Stimulated activated naive B cell treated with anti-CD40 and anti-IgM and Interleukin-4, amounts not matched to agents 10 μg/mL and 1 μg/mL and 100 μg/mL, for 72 hours (primary cell): ENCODE data around the gene HHIP.

Source experiments
- ATAC-seq, 2 donors: fragments of 150-1000 bp; cut with Tn5 transposase; replicated peaks; 2 replicates each; pipeline ENCODE4 v1.10.0; 2021; ENCODE audit warnings: moderate library complexity in 1 of 2
- DNase-seq: peaks from one replicate; pipeline ENCODE4 v3.0.0; 2021
- H3K27ac Mint-ChIP-seq: one replicate; pipeline ENCODE4 v1.8.0; 2022; ENCODE audit warnings: mild to moderate bottlenecking, mixed read lengths
- H3K27me3 Mint-ChIP-seq, 2 donors: one replicate each; pipeline ENCODE4 v1.8.0; 2022; ENCODE audit warnings: mixed read lengths in 2 of 2
- H3K36me3 Mint-ChIP-seq, 2 donors: one replicate each; pipeline ENCODE4 v1.8.0; 2022; ENCODE audit warnings: mixed read lengths in 2 of 2, mild to moderate bottlenecking in 1 of 2
- H3K4me1 Mint-ChIP-seq, 2 donors: one replicate each; pipeline ENCODE4 v1.8.0; 2022; ENCODE audit warnings: mixed read lengths in 2 of 2, mild to moderate bottlenecking in 1 of 2
- H3K4me3 Mint-ChIP-seq, 2 donors: one replicate each; pipeline ENCODE4 v1.8.0; 2022; ENCODE audit warnings: mild to moderate bottlenecking in 2 of 2, mixed read lengths in 2 of 2, moderate library complexity in 1 of 2
- H3K9me3 Mint-ChIP-seq, 2 donors: one replicate each; pipeline ENCODE4 v1.8.0; 2022; ENCODE audit warnings: mixed read lengths in 2 of 2, mild to moderate bottlenecking in 1 of 2

Gene HHIP

DNA sequence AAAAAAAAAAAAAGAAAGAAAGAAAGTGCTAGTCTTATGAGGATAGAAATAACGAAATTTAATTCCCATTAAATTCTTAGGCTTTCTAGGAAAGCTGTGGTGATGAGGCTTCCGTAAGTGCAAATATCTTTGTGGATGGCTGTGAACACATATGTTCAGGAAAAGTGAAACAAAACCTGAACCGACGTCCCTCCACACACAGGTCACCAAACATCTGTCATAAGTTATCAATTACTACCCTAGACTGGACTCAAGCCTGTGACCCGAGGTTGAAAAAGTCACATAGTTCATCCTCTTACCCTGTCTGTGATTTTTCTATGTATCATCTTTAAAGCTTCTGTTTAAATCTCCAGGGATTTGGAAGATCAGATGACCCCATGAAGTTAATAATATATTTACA, 24.8 kb downstream of the HHIP start:
- Mint-ChIP-seq H3K36me3 (no peaks in the 10 kb centered on the region), H3K27me3 (no peaks in the 10 kb centered on the region), H3K27ac (no peak overlapping the region), H3K9me3 (no peaks in the 10 kb centered on the region), H3K4me1 (no peaks in the 10 kb centered on the region), H3K4me3 (no peak overlapping the region)
- ATAC-seq: no peak
- no peak for DNase-seq

- H3K27me3 Mint-ChIP-seq: no peaks in the 10 kb centered on the region
- no peak overlapping the region for H3K27ac Mint-ChIP-seq
- no peaks in the 10 kb centered on the region for H3K36me3 Mint-ChIP-seq
- H3K9me3 Mint-ChIP-seq: no peaks in the 10 kb centered on the region
- no peak for DNase-seq
- ATAC-seq: no peak
- no peaks in the 10 kb centered on the region for H3K4me1 Mint-ChIP-seq
- H3K4me3 Mint-ChIP-seq: no peak overlapping the region
Observed at GRCh38 chr4:144674711-144675110, 28.8 kb downstream of the HHIP start.

- no peak overlapping the region for H3K27ac Mint-ChIP-seq
- no peaks in the 10 kb centered on the region for H3K4me1 Mint-ChIP-seq
- ATAC-seq (no peak), DNase-seq (no peak)
- no peaks in the 10 kb centered on the region for H3K9me3 Mint-ChIP-seq
- no peak overlapping the region for H3K4me3 Mint-ChIP-seq
- no peaks in the 10 kb centered on the region for H3K27me3 Mint-ChIP-seq
- no peaks in the 10 kb centered on the region for H3K36me3 Mint-ChIP-seq
Observed at GRCh38 chr4:144681806-144682205, 35.9 kb downstream of the HHIP start.

DNA sequence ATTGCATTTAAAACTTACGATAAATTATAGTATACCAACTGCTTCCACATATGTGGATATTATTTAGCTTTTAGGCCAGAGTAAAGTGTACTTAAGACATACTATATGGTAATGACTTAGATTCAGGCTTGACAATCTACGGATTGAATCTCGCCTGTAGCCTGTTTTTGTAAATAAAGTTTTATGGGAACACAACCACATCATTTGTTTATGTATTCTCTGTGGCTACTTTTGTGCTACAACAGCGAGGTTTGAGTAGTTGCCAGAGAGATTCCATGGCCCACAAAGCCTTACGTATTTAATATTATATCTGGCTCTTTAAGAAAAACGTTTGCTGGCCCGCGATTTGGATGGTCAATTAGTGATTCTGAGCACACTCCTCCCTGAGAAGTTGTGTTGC, 37.6 kb downstream of the HHIP start:
- H3K36me3 Mint-ChIP-seq: no peaks in the 10 kb centered on the region

GRCh38 chr4:144685911-144686310, 40.0 kb downstream of the HHIP start:
- Mint-ChIP-seq H3K27ac (no peak overlapping the region), H3K4me1 (no peaks in the 10 kb centered on the region), H3K27me3 (no peaks in the 10 kb centered on the region), H3K36me3 (no peaks in the 10 kb centered on the region), H3K9me3 (no peaks in the 10 kb centered on the region), H3K4me3 (no peak overlapping the region)
- ATAC-seq: no peak
- DNase-seq: no peak

More for the DNA sequence above, 37.6 kb downstream of the HHIP start:
- H3K9me3 Mint-ChIP-seq: no peaks in the 10 kb centered on the region
- no peaks in the 10 kb centered on the region for H3K4me1 Mint-ChIP-seq
- no peak overlapping the region for H3K27ac Mint-ChIP-seq
- no peak for DNase-seq
- H3K4me3 Mint-ChIP-seq: no peak overlapping the region
- H3K27me3 Mint-ChIP-seq: no peaks in the 10 kb centered on the region
- no peak for ATAC-seq

GRCh38 chr4:144686921-144687320, 41.0 kb downstream of the HHIP start:
- H3K27me3 Mint-ChIP-seq: no peaks in the 10 kb centered on the region
- H3K36me3 Mint-ChIP-seq: no peaks in the 10 kb centered on the region
- H3K27ac Mint-ChIP-seq: no peak overlapping the region
- H3K9me3 Mint-ChIP-seq: no peaks in the 10 kb centered on the region
- ATAC-seq (no peak), DNase-seq (no peak)
- no peak overlapping the region for H3K4me3 Mint-ChIP-seq
- H3K4me1 Mint-ChIP-seq: no peaks in the 10 kb centered on the region

- Mint-ChIP-seq H3K36me3 (no peaks in the 10 kb centered on the region), H3K27ac (no peak overlapping the region), H3K4me3 (no peak overlapping the region), H3K27me3 (no peaks in the 10 kb centered on the region), H3K9me3 (no peaks in the 10 kb centered on the region), H3K4me1 (no peaks in the 10 kb centered on the region)
- ATAC-seq (no peak), DNase-seq (no peak)
Observed at GRCh38 chr4:144687466-144687865, 41.5 kb downstream of the HHIP start.

- H3K36me3 Mint-ChIP-seq: no peaks in the 10 kb centered on the region
- H3K4me1 Mint-ChIP-seq: no peaks in the 10 kb centered on the region
- no peak overlapping the region for H3K4me3 Mint-ChIP-seq
- no peak overlapping the region for H3K27ac Mint-ChIP-seq
- no peaks in the 10 kb centered on the region for H3K9me3 Mint-ChIP-seq
- DNase-seq (no peak), ATAC-seq (no peak)
- no peaks in the 10 kb centered on the region for H3K27me3 Mint-ChIP-seq
Observed at GRCh38 chr4:144688035-144688569, 42.1 kb downstream of the HHIP start.

DNA sequence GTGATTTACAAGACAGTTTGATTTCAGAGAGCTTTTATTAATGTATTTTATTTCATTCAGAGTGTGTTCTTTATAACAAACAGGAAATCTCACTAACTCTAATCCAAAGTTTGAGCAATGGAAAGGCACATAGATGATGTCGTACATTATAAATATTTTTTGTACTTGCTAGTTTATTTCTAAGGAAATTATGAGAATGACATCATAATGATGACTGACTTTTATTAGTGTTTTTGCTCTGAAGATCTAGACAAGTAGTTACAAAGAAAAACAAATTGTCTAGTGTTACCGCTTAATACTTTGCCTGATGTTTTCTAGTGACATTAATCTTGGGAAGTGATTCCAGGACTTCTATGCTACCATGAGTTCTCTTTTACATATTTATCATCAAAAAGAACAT, 43.2 kb downstream of the HHIP start:
- Mint-ChIP-seq H3K36me3 (no peaks in the 10 kb centered on the region), H3K4me1 (no peaks in the 10 kb centered on the region), H3K27me3 (no peaks in the 10 kb centered on the region), H3K9me3 (no peaks in the 10 kb centered on the region), H3K4me3 (no peak overlapping the region), H3K27ac (no peak overlapping the region)
- ATAC-seq (no peak), DNase-seq (no peak)

- DNase-seq: no peak
- ATAC-seq: no peak
- H3K27ac Mint-ChIP-seq: no peak overlapping the region
- no peaks in the 10 kb centered on the region for H3K36me3 Mint-ChIP-seq
- no peaks in the 10 kb centered on the region for H3K4me1 Mint-ChIP-seq
- no peaks in the 10 kb centered on the region for H3K9me3 Mint-ChIP-seq
- H3K4me3 Mint-ChIP-seq: no peak overlapping the region
- H3K27me3 Mint-ChIP-seq: no peaks in the 10 kb centered on the region
Observed at GRCh38 chr4:144695721-144696120, 49.8 kb downstream of the HHIP start.

DNA sequence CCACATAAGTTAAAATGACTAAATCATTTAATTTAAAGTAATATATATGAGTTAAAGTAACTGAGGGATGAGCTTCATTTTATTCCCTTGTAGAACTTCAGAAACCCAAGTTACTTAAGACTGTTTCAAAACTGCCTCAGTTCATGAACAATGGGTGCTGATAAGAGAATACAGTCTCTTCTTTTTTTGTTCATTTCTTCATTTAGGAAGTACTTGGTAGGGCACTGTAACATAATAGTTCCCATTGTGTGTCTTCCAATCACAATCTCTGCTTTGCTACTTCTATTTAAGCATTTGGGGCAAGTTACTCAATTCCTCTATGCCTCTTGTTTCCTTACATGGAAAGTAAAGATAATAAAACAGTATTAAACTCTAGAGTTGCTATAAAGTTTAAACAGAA, 50.4 kb downstream of the HHIP start:
- H3K9me3 Mint-ChIP-seq: no peaks in the 10 kb centered on the region
- no peak overlapping the region for H3K27ac Mint-ChIP-seq
- no peaks in the 10 kb centered on the region for H3K36me3 Mint-ChIP-seq
- H3K27me3 Mint-ChIP-seq: no peaks in the 10 kb centered on the region
- no peaks in the 10 kb centered on the region for H3K4me1 Mint-ChIP-seq
- ATAC-seq: no peak
- DNase-seq: no peak
- no peak overlapping the region for H3K4me3 Mint-ChIP-seq

GRCh38 chr4:144699565-144699964, 53.6 kb downstream of the HHIP start:
- DNase-seq (no peak), ATAC-seq (no peak)
- H3K27me3 Mint-ChIP-seq: no peaks in the 10 kb centered on the region
- H3K36me3 Mint-ChIP-seq: no peaks in the 10 kb centered on the region
- no peak overlapping the region for H3K27ac Mint-ChIP-seq
- peaks cover 3% of the 10 kb centered on the region in 2 donors for H3K9me3 Mint-ChIP-seq
- H3K4me1 Mint-ChIP-seq: no peaks in the 10 kb centered on the region
- no peak overlapping the region for H3K4me3 Mint-ChIP-seq

DNA sequence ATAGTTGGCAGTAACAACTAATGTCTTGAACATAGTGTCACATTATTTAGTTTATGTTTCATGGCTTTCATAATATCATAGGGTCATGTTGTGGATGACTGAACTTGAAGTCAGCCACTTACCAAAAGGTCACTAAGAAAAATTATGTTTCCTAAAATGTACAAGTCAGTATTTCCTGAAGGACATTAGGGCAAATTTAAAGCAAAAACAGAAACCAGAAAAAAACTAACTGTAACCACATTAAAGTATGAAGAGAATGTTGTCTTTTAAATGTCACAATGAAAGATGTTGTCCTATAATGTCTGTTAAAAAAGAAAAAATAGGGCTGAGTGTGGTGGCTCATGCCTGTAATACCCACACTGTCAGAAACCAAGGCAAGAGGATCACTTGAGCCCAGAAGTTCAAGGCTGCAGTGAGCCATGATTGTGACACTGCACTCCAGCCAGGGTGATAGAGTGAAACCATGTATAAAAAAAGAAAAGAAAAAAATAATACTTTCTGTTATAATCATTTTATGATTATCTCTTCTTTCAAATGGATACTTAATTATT, 55.8 kb downstream of the HHIP start:
- DNase-seq: no peak
- Mint-ChIP-seq H3K4me3 (no peak overlapping the region), H3K4me1 (no peaks in the 10 kb centered on the region), H3K9me3 (peaks cover 3% of the 10 kb centered on the region in 2 donors), H3K27me3 (no peaks in the 10 kb centered on the region), H3K27ac (peak overlapping the region; percentile 20), H3K36me3 (no peaks in the 10 kb centered on the region)
- no peak for ATAC-seq

DNA sequence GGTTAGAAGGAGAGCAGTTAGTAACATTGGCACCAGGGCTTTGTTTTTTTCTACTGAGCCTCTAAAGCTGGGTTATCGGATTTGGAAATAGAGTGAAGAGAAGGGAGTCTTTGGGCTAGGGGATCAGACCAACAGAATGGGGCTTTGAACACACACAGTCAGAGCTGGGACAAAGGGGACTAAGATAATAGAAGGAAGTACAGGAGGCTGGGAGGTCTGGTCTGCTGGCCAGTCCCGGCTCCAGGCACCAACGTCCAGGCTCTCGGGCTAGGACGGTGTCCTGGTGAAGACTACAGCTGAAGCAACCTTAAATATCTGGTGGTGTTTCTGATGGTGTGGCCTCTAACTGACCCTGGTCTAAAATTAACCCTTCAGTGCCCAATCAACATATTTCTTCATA, 57.5 kb downstream of the HHIP start:
- no peaks in the 10 kb centered on the region for H3K27me3 Mint-ChIP-seq
- no peak for ATAC-seq
- H3K27ac Mint-ChIP-seq: no peak overlapping the region
- H3K36me3 Mint-ChIP-seq: no peaks in the 10 kb centered on the region
- no peaks in the 10 kb centered on the region for H3K4me1 Mint-ChIP-seq
- H3K9me3 Mint-ChIP-seq: peaks cover 3% of the 10 kb centered on the region in 2 donors
- no peak for DNase-seq
- H3K4me3 Mint-ChIP-seq: no peak overlapping the region

GRCh38 chr4:144705601-144706590, 59.9 kb downstream of the HHIP start:
- Mint-ChIP-seq H3K27ac (no peak overlapping the region), H3K4me3 (no peak overlapping the region), H3K27me3 (no peaks in the 10 kb centered on the region), H3K9me3 (peaks cover 3% of the 10 kb centered on the region in 2 donors), H3K36me3 (no peaks in the 10 kb centered on the region), H3K4me1 (no peaks in the 10 kb centered on the region)
- DNase-seq: no peak
- ATAC-seq: no peak
